Choroid plexus epithelial cell (primary cell): ENCODE data around the gene RAB38.

Experiments used
- DNase-seq: peaks from one replicate; pipeline ENCODE4 v3.0.0-alpha.2; 2010; ENCODE audit warnings: low read depth
- H3K4me3 ChIP-seq: 2 replicates; pipeline ENCODE4 v1.5.1; 2011; ENCODE audit warnings: low read depth, mild to moderate bottlenecking, control low read depth, low read length, moderate library complexity
- CTCF ChIP-seq: conservative IDR thresholded peaks from 2 replicates; pipeline ENCODE4 v1.5.1; 2011; ENCODE audit warnings: low read depth, mild to moderate bottlenecking, control low read depth, inconsistent platforms, low read length, moderate library complexity

RAB38 gene

GRCh38 chr11:88098289-88098688, 77.0 kb downstream of the RAB38 start:
- TF ChIP-seq CTCF = no peak
- no peak overlapping the region for H3K4me3 ChIP-seq
- peak; percentile 29 for DNase-seq

GRCh38 chr11:88089134-88089533, 86.1 kb downstream of the RAB38 start:
- DNase-seq = no peak
- TF ChIP-seq CTCF = no peak
- no peak overlapping the region for H3K4me3 ChIP-seq

DNA sequence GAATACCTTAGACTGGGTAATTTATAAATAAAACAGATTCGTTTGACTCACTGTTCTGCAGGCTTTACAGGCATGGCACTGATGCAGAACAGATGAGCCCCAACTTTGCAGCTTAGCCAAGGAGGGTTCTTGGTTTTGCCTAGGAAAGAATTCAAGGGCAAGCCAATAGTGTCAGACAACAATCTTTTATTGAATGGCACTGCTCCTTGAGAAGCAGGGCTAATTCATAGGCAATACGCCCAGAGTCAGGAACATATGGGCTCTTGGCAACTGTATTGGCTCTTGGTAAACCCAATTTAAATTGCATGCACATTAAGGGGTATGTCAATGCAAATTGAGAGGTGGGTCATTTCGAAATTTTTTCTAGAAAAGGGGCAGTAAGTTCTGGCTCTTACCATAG, 87.9 kb downstream of the RAB38 start:
- no peak overlapping the region for H3K4me3 ChIP-seq
- no peak for TF ChIP-seq CTCF
- no peak for DNase-seq

GRCh38 chr11:88086297-88086696, 88.9 kb downstream of the RAB38 start:
- no peak overlapping the region for H3K4me3 ChIP-seq
- no peak for TF ChIP-seq CTCF

DNA sequence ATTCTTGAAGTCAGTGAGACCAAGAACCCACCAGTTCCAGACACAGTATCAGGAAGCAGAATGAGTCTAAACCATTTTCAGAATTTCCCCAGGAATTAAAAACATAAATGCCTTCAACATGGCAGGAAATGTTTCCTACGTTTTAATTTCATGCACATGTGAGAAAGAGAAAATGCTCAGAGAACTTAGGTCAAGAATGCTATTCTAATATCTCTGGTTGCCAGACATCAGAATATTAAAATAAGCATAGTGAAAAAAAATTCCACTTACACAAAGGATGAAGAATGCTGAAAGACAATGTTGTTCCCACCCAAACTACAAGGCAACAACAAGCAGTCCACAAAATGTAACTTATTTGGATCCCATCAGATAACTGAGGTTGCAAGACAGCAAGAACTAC, 104.8 kb downstream of the RAB38 start:
- H3K4me3 ChIP-seq = no peak overlapping the region
- TF ChIP-seq CTCF = no peak
- no peak for DNase-seq

More at GRCh38 chr11:88086297-88086696, 88.9 kb downstream of the RAB38 start:
- no peak for DNase-seq

- no peak for DNase-seq
- no peak for TF ChIP-seq CTCF
Observed at GRCh38 chr11:88068848-88069554, 106.2 kb downstream of the RAB38 start.

DNA sequence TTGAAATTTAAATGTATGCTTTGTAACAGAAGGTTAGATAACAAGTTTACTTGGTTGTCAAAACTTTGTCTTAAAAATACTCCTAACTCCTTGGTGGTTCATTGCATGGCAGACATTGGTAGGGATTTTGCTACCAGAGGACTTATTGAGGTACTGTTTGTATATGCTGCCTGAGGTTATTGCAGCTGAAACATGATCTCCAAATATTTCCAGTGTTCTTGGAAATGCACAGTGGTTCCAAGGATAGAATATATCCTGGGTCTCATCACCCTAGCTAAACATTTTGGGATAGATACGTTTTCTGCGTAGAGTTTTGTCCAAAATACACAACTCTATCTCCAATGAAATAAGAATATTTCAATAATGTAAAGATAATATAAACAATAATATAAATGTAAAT, 109.2 kb downstream of the RAB38 start:
- no peak overlapping the region for H3K4me3 ChIP-seq
- DNase-seq = peak; percentile 9
- no peak for TF ChIP-seq CTCF

More at GRCh38 chr11:88068848-88069554, 106.2 kb downstream of the RAB38 start:
- no peak overlapping the region for H3K4me3 ChIP-seq
